Astrocyte of the spinal cord (primary cell): Measurements from ENCODE around the gene GOLGA6A.
"Not testable (repeated sequence)": the region's sequence is repeated elsewhere in the genome, so short reads cannot be mapped to it uniquely, and the experiment has no call there.

Experiments
- DNase-seq: peaks from one replicate; pipeline ENCODE4 v3.0.0; 2011; ENCODE audit warnings: low read depth, low spot score
- H3K4me3 ChIP-seq: 2 replicates; pipeline ENCODE4 v1.5.1; 2011; ENCODE audit warnings: low read depth, mild to moderate bottlenecking, low read length, moderate library complexity
- in situ Hi-C: cut with HindIII; loops from 2 replicates; pipeline ENCODE4 v1.10.0; 2017; ENCODE audit warnings: low sequenced_read_pairs
- TF ChIP-seq, protein P1 (sequence below): IDR thresholded peaks from 2 replicates; pipeline ENCODE4 v1.5.1; 2012; ENCODE audit warnings: low read depth, mild to moderate bottlenecking, low read length, inconsistent platforms

GOLGA6A gene

DNA sequence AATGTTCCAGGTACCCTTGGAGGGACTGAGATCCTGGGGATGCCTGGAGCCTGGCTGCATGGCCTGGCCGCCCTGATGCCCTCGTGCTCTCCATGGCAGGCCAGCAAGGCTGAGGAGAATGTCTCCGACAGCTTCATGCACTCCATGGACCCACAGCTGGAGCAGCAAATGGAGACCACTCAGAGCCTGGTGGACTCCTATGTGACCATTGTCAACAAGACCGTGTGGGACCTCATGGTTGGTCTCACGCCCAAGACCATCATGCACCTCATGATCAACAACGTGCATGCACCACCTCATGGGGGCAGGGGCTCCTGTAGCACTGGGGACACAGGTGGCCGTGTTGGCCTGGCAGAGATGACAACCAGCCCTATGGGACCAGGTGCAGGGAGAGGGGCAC lies 19.7 kb downstream of the GOLGA6A start:
- DNase-seq: no peak
- H3K4me3 ChIP-seq: no peak overlapping the region
- TF ChIP-seq, protein P1, sequence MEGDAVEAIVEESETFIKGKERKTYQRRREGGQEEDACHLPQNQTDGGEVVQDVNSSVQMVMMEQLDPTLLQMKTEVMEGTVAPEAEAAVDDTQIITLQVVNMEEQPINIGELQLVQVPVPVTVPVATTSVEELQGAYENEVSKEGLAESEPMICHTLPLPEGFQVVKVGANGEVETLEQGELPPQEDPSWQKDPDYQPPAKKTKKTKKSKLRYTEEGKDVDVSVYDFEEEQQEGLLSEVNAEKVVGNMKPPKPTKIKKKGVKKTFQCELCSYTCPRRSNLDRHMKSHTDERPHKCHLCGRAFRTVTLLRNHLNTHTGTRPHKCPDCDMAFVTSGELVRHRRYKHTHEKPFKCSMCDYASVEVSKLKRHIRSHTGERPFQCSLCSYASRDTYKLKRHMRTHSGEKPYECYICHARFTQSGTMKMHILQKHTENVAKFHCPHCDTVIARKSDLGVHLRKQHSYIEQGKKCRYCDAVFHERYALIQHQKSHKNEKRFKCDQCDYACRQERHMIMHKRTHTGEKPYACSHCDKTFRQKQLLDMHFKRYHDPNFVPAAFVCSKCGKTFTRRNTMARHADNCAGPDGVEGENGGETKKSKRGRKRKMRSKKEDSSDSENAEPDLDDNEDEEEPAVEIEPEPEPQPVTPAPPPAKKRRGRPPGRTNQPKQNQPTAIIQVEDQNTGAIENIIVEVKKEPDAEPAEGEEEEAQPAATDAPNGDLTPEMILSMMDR: no peak
- in situ Hi-C loops: no loop called here

DNA sequence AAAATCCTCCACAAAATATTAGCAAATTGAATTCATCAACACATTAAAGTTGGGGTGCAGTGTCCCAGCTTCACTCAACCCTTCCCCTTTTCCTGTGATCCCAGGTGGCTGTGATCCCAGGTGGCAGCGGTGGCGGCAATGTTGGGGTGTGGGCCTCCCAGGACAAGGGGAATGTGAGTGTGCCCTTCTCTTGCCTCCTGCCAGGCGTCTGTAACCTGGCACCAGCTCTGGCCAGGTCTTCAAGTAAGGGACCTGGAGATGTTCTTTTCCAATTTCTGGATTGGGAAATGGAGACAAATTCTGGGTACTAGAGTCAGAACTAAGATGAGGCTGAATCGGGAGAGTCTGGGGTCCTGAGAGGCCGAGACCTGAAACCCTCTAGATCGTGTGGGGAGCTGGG lies 20.1 kb downstream of the GOLGA6A start:
- DNase-seq: no peak
- TF ChIP-seq, protein P1: no peak
- no peak overlapping the region for H3K4me3 ChIP-seq
- in situ Hi-C loops: no loop called here

DNA sequence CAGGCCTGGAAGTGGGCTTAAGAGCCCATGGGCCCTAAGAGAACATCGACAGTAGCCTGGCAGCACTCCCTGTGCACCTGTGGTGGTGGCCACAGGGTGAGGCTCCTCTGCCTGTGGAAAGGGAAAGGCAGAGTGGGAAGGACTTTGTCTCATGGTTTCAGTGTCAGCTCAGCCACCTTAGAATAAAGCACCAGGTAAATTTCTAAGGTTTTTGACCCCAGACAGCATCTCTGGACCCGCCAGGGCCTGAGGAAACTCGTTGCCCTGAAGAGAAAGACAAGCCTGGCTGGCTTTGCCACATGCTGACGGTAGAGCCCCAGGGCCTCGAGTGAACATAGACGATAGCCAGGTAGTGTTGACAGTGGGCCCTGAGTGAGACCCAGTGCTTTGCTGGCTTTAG lies 22.1 kb downstream of the GOLGA6A start:
- TF ChIP-seq, protein P1: no peak
- no peak for DNase-seq
- in situ Hi-C loops: no loop called here

GRCh38 chr15:74059050-74059833 lies 23.1 kb downstream of the GOLGA6A start:
- in situ Hi-C loops: not testable (repeated sequence)

More for the DNA sequence above, 22.1 kb downstream of the GOLGA6A start:
- H3K4me3 ChIP-seq: no peak overlapping the region

GRCh38 chr15:74056330-74056729 lies 26.0 kb downstream of the GOLGA6A start:
- in situ Hi-C loops, H3K4me3 ChIP-seq, DNase-seq: not testable (repeated sequence)

More at GRCh38 chr15:74059050-74059833, 23.1 kb downstream of the GOLGA6A start:
- H3K4me3 ChIP-seq, DNase-seq: not testable (repeated sequence)

GRCh38 chr15:74055804-74056203 lies 26.5 kb downstream of the GOLGA6A start:
- no peak for DNase-seq
- H3K4me3 ChIP-seq: no peak overlapping the region
- in situ Hi-C loops: no loop called here
- TF ChIP-seq, protein P1: no peak

- in situ Hi-C loops: no loop called here
- no peak overlapping the region for H3K4me3 ChIP-seq
- DNase-seq: peak; percentile 33
- TF ChIP-seq, protein P1: peak; percentile 72
Measured at GRCh38 chr15:74053941-74054529, 28.3 kb downstream of the GOLGA6A start.
